Measurements from ENCODE around the gene FOXP4.

DNA sequence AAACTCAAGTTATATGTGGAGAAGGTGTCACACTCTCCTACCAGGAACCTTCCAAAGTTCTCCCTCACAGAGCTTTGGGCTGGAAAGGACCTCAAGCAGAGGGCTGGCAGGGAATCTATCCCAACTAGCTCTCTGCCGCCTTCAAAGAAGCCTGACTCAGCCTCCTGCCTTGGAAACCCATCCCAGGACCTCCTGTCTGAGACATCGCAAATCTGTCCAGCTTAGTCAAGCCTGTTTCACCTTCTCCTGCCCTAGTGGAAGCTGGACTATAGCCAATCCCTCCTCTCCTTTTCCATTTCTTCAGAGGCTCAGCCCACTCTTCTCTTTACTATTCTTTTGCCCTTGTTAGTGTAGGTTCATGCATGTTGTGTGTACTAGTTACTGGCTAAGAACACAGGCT is 48.2 kb upstream of the FOXP4 start:
- TF ChIP-seq CTCF (IDR thresholded peaks at IDR 0.05 in 8 of 11, conservative IDR thresholded peaks at IDR 0.05 in 3 of 11): no peak
- no peak for TF ChIP-seq POLR2A (IDR thresholded peaks at IDR 0.05)
- TF ChIP-seq POLR2AphosphoS5 (IDR thresholded peaks at IDR 0.05): no peak

Measured in spleen (tissue), 7 donors.